ENCODE results near the gene ARHGAP8. TPM values are rescaled to one million over a fixed set of nuclear protein-coding genes. Genes with fewer than 3 reads are reported as not detected.

The ARHGAP8 gene
- total RNA-seq, 1 donor from 2014 or later = 0.49 TPM

DNA sequence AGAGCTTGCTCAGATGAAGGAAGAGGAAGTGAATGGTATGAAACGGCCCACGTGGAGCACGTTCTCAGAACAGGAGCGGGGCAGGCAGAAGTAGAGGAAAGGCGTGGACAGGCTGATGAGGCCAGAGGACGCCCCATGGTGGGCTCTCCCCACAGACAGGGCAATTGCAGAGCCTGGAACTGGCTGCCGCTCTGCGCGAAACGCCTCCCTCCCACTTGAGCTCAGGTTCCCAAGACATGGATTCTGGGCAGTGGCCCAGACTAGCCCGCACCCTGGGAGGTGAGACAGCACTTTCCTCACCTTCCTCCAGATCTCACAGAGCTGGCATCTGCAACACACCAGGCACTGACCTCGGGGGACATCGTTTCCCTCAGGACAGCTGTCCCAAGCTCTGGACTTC is 139.9 kb downstream of the ARHGAP8 start:
- ATAC-seq (ENCODE audit: low read depth) (no peak), DNase-seq (no peak)
- no peaks in the 10 kb centered on the region for H3K27me3 Mint-ChIP-seq
- intact Hi-C loops (cut with micrococcal nuclease) = no loop called here
- ChIA-PET CTCF (no interaction called here), POLR2A (no interaction called here)
- TF ChIP-seq, protein P1, sequence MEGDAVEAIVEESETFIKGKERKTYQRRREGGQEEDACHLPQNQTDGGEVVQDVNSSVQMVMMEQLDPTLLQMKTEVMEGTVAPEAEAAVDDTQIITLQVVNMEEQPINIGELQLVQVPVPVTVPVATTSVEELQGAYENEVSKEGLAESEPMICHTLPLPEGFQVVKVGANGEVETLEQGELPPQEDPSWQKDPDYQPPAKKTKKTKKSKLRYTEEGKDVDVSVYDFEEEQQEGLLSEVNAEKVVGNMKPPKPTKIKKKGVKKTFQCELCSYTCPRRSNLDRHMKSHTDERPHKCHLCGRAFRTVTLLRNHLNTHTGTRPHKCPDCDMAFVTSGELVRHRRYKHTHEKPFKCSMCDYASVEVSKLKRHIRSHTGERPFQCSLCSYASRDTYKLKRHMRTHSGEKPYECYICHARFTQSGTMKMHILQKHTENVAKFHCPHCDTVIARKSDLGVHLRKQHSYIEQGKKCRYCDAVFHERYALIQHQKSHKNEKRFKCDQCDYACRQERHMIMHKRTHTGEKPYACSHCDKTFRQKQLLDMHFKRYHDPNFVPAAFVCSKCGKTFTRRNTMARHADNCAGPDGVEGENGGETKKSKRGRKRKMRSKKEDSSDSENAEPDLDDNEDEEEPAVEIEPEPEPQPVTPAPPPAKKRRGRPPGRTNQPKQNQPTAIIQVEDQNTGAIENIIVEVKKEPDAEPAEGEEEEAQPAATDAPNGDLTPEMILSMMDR (IDR thresholded peaks at IDR 0.05) = no peak
- H3K4me1 Mint-ChIP-seq = no peaks in the 10 kb centered on the region
- no peak overlapping the region for H3K4me3 Mint-ChIP-seq
- H3K9me3 Mint-ChIP-seq = no peaks in the 10 kb centered on the region
- H3K27ac Mint-ChIP-seq = no peak overlapping the region
- H3K36me3 Mint-ChIP-seq (ENCODE audit: low read depth) = no peaks in the 10 kb centered on the region

DNA sequence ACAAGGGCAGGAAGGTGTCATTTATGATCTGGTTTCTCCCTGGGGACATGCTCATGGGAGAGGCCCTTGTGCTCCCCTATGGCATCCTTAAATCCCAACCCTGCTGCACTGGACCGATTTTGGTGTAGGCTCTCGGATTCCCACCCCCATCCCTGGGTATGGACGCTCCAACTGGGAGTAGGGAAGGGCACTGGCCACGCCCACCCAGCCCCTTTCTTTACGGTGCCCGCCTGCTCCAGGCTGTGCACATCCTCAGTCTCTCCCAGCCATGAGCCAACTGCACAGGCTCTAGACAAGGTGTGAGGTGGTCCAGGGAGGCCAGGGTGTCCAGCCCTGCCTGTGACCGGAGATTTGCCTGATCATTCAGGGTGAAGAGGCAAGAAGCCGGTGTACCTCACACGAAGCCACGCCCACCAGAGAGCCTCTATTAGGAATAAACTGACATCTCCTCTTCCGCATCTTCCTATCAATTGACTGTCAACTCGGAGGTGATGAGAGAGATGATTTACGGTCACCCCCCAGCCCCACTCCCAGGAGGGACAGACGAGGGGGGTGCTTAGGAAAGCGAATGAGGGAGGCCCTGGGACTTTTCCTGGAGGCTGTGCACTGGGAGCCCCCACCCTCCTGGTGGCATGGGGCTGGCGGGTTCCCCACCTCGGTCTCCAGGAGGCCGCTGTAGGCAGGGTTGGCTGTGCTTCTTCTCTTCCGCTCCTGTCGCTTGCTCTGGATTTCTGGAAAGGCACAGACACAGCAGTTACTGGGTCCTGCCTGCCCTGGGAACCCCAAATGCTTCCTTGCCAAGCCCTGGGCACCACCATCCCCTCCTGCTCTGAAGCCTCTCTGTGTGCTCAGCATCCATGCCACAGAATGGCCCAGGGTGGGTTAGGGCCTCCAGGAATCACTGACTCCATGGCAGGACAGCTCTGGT is 140.7 kb downstream of the ARHGAP8 start:
- intact Hi-C loops (cut with micrococcal nuclease) = no loop called here
- ATAC-seq (ENCODE audit: low read depth) = no peak
- Mint-ChIP-seq H3K4me3 (no peak overlapping the region), H3K4me1 (no peaks in the 10 kb centered on the region), H3K27ac (no peak overlapping the region), H3K9me3 (no peaks in the 10 kb centered on the region), H3K27me3 (no peaks in the 10 kb centered on the region), H3K36me3 (ENCODE audit: low read depth) (no peaks in the 10 kb centered on the region)
- TF ChIP-seq, protein P1 (IDR thresholded peaks at IDR 0.05) = no peak
- POLR2A ChIA-PET = no interaction called here
- no peak for DNase-seq
- CTCF ChIA-PET = no interaction called here

DNA sequence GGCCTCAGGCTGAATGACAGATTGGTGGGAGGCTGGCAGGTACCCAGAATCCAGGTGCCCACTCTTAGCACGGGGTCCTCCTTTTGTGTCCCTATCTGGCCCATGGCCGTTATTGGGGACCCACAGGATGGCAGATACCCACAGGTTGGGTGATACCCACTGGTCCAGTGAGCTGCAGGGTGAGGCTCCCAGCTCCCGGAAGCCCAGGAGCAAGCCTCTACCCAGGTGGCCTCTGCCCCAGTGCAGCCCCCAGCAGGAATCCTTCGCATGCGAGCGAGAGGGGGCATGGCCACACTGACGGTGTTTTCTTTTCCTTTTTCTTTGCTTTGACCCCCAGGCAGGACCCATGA is 141.3 kb downstream of the ARHGAP8 start:
- ChIA-PET POLR2A (no interaction called here), CTCF (no interaction called here)
- TF ChIP-seq, protein P1 (IDR thresholded peaks at IDR 0.05) = no peak
- Mint-ChIP-seq H3K4me3 (no peak overlapping the region), H3K27ac (no peak overlapping the region), H3K36me3 (ENCODE audit: low read depth) (no peaks in the 10 kb centered on the region), H3K4me1 (no peaks in the 10 kb centered on the region), H3K27me3 (no peaks in the 10 kb centered on the region), H3K9me3 (no peaks in the 10 kb centered on the region)
- DNase-seq (no peak), ATAC-seq (ENCODE audit: low read depth) (no peak)
- intact Hi-C loops (cut with micrococcal nuclease) = no loop called here

DNA sequence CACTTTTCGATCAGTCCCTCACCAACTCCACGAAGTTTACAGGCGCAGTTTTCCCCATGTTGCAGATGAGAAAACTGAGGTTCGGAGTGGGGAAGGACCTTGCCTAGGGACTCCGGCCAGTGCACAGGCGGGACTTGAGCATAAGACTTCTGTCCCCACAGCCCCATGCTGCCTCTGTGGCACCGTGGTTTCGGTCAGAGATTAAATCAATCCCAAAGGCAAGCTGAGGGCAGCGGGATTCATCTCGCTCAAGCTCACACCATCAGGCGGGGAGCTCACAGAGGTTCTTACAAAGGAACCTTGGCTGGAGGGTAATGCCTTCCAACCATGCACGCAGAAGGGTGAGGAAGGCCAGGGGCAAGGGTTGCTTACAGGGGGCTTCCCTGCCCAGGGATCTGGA is 141.9 kb downstream of the ARHGAP8 start:
- Mint-ChIP-seq H3K4me3 (no peak overlapping the region), H3K36me3 (ENCODE audit: low read depth) (no peaks in the 10 kb centered on the region), H3K9me3 (no peaks in the 10 kb centered on the region), H3K4me1 (no peaks in the 10 kb centered on the region), H3K27me3 (no peaks in the 10 kb centered on the region), H3K27ac (no peak overlapping the region)
- ATAC-seq (ENCODE audit: low read depth) (no peak), DNase-seq (no peak)
- CTCF ChIA-PET = no interaction called here
- POLR2A ChIA-PET = no interaction called here
- intact Hi-C loops (cut with micrococcal nuclease) = no loop called here
- TF ChIP-seq, protein P1 (IDR thresholded peaks at IDR 0.05) = no peak

DNA sequence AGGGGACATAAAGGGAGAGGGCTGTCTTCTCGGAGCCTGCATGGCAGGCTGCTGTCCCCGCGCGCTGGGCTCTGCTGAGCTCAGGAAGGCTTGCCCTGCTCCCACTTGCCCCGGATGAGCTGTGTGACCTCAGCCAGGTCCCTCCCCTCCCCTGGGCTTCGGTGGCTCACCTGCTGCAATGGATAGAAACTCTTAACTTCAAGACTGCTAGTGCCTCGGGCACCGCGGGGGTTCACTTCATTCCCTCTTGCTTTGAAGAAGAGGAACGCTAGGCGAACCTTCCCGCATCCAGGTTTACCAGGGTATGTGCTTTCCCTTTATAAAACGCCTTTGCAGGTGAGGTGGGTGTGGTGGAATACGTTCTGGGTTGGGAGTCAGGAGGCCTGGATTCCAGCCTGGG is 142.4 kb downstream of the ARHGAP8 start:
- ChIA-PET CTCF (no interaction called here), POLR2A (no interaction called here)
- TF ChIP-seq, protein P1 (IDR thresholded peaks at IDR 0.05) = no peak
- Mint-ChIP-seq H3K4me3 (no peak overlapping the region), H3K27ac (no peak overlapping the region), H3K27me3 (no peaks in the 10 kb centered on the region), H3K4me1 (no peaks in the 10 kb centered on the region), H3K36me3 (ENCODE audit: low read depth) (no peaks in the 10 kb centered on the region), H3K9me3 (no peaks in the 10 kb centered on the region)
- intact Hi-C loops (cut with micrococcal nuclease) = no loop called here
- ATAC-seq (ENCODE audit: low read depth) (no peak), DNase-seq (no peak)
